Inferior parietal cortex (tissue), 1 donor: Measurements from ENCODE around the gene RYR1.
"Not testable (repeated sequence)": the region's sequence is repeated elsewhere in the genome, so short reads cannot be mapped to it uniquely, and the experiment has no call there.

Experiments used
- DNase-seq: peaks from one replicate; pipeline ENCODE4 v3.0.0-alpha.2; 2016; ENCODE audit errors: extremely low spot score

RYR1 gene

DNA sequence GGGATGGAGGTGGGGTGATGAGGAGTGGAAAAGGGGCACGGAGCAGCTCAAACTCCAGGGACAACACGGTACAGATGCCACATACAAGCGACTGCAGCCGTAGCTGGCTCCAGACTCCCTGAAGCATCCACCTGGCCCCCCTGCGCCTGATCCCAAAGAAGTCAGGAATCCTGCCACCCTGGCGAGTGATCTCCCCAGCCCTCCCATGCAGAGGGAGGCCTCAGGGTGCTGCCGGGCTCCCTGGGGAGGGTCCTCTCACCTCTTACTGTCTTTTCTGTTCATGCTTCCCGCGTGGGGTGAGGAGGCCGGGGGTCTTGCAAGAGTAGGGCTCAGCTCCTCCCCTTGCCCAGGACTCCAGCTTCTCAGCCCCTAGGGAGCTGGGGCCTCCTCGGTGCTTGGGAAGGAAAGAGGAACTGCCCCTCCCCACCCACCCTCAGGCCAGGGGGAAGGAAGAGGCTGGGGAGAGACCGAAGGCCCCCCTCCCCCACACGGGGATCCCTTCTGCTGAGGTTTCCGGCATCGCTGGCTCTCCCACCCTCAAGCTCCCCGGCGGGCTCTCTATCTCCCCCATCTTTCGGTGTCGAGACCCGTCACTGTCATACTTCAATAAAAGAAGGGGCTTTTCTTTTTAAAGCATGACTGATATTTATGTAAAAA lies 7.6 kb upstream of the RYR1 start, which contains the start of gene RASGRP4:
Gene RASGRP4, minus strand, starts transcription at position 410 of the 657 bp plus-strand sequence. Its CDS starts 128 bp downstream, at position 282.
- no peak for DNase-seq

- DNase-seq, result not testable (repeated sequence)
Measured at GRCh38 chr19:38427035-38427677, 6.3 kb upstream of the RYR1 start.

DNA sequence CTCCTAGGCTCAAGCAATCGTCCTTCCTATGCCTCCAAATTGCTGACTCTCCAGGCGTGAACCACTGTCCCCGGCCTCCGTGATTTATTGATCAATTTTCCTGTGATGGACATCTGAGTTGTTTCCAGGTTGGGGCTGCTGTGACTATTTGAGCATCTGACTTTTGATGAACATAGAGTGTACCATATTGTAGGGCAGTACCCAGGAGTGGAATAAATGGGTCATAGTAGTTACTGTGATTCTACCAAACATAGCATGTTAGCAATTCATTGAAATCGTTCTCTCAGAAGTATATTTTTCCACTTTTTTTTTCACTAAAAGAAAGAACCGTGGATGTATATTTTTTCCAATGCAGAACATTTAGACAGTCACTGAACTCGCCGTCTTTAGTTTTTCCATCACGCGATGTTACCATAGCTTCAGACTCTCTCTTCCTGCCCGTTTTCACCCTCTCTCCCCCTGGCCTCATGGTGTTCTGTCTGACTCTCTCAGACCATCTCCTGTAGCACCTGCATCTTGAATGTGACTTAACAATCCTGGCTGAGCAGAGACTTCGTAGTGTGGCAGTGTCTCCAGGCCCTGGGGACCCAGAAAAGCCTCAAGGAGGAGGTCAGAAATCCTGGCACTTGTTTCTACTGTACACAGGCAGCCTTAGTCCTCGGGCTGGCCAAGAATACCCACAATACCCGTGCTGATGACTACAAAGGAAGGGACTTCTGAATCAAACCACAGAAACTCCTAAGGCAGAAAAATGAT lies 4.3 kb upstream of the RYR1 start:
- DNase-seq, result no peak

DNA sequence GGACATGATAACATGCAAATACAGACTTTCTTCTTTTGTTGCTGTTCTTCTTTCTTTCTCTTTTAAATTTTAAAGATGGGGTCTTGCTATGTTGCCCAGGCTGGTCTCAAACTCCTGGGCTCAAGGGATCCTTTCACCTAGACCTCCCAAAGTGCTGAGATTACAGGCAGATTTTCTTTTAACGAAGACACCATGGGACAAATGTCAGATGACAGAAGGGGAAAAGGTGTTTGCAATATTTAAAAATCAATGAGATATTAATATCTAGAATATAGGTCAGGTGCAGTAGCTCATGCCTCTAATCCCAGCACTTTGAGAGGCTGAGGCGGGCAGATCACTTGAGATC lies 3.7 kb upstream of the RYR1 start:
- DNase-seq, result no peak

DNA sequence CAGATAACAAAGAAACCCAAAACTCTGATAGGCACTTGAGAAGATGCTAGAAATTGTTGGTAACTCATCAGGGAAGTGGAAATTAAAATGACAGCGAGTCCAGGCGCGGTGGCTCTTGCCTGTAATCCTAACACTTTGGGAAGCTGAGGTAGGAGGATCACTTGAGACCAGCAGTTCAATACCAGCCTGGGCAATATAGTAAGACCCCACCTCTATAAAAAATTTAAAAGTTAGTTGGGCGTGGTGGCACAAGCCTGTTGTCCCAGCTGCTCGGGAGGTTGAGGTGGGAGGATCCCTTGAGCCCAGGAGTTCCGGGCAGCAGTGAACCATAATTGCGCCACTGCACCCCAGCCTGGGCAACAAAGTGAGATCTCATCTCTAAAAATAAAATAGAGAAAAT lies 2.6 kb upstream of the RYR1 start:
- no peak for DNase-seq

GRCh38 chr19:38434549-38435051 lies 1.1 kb downstream of the RYR1 start:
- no peak for DNase-seq

DNA sequence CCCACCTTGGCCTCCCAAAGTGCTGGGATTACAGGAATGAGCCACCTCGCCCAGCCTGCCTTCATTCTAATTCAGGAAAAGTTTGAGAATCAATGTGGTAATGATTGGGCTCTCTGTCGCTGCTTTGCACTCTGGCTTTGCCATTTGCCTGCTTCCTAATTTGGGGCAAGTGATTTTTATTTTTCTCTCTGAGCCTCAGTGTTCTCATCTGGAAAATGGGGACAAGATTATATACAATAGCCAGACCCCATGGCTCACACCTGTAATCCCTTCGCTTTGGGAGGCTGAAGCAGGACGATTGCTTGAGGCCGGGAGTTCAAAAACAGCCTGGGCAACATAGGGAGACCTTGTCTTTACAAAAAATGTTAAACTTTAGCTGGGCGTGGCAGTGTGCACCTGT lies 3.8 kb downstream of the RYR1 start:
- DNase-seq, result no peak

DNA sequence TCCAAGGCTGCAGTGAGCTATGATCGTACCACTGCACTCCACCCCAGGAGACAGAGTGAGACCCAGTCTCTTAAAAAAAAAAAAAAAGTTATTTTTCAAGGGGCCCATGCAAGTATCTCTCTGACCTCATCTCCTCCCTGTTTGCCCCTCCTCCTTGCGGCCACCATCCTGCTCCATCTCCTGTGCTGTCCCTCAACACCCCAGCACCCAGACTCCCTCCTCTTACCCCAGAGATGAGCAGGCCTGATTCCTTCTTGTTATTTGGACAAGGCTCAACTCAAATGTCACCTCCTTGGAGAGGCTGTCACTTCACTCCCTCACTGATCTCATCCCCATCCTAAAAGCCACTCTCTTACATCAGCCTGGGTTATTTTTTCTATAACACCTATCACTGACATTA lies 4.4 kb downstream of the RYR1 start:
- DNase-seq, result no peak

GRCh38 chr19:38440592-38440991 lies 7.1 kb downstream of the RYR1 start:
- DNase-seq, result no peak

DNA sequence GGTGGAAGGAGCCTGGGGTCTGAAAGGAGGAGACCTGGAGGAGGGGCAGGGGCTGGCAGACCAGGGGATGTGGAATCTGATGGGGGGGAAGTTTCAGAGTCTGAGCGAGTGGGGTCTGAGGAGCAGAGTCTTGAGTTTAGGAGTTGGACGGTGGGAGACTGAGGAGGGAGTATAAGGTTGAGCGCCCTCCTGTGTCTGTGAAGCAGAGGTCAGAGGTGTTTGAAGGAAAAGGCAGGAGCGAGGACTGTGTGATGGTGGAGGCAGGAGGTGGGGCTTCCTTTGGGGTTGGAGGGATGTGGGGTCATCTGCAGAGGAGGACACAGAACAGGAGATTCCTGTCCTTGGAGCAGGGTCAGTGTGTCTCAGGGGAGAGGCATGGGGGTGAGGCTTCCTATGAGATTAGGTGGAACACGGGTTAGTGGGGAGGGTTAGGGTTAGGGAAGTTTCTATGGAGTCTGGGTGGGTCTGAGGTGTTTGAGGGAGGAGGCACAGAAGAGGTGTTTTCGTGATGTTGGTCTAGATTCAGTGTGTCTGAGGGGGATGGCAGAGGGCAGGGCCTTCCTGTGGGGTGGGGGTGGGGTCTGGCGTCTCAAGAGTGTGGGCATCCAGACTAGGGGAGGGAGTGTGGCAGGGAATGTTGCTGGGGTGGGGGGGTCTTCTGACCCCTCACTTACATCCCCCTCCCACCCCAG lies 8.3 kb downstream of the RYR1 start:
- no peak for DNase-seq

DNA sequence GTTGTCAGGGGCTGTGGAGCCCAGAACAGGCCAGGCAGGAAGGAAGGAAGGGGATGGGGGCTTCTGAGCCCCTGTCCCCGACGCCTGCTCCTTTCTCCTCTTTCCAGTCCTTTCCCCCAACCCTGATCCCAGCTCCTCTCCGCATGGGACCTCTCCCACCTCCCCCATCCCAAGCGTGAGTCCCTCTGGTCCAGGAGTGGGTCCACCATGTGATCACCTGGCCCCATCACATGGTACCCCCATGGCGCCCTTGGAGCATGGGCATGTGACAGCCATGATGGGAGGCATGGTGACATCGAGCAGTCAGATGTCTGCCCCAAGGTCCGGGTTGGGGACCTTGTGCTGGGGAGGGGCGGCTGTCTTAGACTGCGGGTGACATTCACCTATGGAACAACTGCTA lies 9.2 kb downstream of the RYR1 start:
- no peak for DNase-seq

DNA sequence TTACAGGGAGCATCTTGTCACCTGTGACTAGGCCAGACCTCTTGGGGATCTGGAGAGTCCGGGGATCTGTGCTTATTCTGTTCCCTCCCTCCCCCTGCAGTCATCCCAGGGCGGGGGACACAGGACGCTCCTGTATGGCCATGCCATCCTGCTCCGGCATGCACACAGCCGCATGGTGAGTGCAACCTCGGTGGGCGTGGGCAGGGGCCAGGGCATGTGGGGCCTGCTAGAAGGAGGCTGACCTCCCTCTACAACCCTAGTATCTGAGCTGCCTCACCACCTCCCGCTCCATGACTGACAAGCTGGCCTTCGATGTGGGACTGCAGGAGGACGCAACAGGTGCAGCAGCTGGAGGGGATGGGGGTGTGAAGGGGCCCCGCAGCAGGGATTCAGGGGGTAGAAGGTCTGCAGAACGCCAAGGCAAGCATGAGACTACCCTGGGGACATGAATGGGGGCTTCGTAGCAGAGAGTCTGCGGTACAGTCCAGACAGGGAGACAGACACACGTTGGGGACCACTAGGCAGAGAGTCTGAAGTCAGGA lies 10.0 kb downstream of the RYR1 start:
- DNase-seq, result no peak

GRCh38 chr19:38444026-38444425 lies 10.5 kb downstream of the RYR1 start:
- DNase-seq, result no peak

DNA sequence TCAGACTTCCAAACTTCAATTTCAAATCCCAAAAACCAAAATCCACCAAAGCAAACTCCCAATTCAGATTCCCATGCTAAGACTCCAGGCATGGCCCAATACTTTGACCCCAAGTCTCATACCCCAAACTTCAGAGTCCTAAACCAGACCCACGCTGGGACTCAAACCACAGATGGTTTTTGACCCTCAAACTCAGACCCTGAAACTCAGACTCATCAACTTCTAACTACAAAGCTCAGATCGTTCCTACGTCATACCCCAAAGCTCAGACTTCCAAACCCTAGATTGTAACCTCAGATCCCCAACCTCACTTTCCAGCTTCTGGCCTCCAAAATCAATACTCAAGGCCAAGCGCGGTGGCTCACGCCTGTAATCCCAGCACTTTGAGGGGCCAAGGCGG lies 11.9 kb downstream of the RYR1 start:
- DNase-seq, result no peak

DNA sequence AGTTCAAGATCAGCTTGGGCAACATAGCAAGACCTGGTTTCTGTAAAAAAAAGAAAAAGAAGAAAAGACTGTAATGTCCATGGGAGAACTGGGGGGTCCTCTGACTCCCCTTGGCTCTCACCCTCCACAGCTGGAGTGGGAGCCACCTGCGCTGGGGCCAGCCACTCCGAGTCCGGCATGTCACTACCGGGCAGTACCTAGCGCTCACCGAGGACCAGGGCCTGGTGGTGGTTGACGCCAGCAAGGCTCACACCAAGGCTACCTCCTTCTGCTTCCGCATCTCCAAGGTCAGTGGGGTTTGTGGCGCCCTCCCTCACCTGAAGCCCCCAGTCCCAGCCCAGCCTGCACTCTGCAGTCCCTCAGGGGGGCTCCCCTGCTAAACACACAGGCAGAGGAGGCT lies 14.7 kb downstream of the RYR1 start:
- no peak for DNase-seq

DNA sequence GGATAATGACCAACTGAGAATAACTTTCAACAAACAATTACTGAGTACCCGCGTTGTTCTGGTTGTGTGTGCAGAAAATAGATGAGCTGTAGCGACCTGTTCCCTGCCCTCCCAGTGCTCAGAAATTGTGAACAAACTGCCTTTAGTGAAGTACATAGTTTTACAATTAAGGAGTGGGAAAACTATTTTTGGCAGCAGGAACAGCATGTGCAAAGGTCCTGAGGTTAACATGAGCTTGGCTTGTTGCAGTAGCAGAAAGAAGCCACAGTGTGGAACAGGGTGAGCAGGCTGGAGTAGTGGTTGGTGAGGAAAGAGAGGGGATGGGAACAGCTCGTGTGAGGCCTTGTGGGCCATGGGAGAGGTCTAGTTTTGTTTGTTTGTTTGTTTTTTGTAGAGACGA lies 16.0 kb downstream of the RYR1 start:
- no peak for DNase-seq

- DNase-seq, result no peak
Measured at GRCh38 chr19:38451036-38451435, 17.5 kb downstream of the RYR1 start.

DNA sequence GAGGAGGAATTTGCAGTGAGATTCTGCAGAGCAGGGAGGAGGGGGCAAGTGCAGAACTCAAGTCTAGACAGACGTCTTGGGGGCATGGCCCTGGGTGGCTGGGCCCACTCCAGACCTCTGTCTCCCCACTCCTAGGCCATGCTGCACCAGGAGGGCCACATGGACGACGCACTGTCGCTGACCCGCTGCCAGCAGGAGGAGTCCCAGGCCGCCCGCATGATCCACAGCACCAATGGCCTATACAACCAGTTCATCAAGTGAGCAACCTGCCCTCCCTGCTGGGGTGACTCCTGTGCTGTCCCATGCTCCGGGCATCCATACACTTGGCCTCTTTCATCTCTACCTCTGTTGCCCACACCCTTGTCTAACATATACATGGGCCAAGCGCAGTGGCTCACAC lies 18.1 kb downstream of the RYR1 start:
- DNase-seq, result no peak

GRCh38 chr19:38452430-38453366 lies 19.2 kb downstream of the RYR1 start:
- DNase-seq, result peak; percentile 9

DNA sequence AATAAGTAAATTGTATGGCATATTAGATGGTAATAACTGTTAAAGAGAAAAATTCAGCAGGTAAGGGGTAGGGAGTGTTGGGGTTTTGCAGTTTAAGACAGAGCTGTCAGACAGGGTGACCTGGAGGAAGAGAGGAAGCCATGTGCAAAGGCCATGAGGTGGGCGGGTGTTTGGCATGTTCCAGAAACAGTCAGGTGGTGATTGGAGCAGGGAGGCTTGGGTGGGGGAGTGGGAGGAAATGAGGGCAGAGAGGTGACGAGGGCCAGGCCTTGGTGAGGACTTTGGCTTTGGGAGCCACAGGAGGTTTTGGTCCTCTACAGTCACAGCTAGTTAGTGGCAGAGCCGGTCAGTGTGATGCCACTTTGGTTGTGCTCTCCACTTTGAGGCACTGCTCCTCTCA lies 20.1 kb downstream of the RYR1 start:
- DNase-seq, result no peak

DNA sequence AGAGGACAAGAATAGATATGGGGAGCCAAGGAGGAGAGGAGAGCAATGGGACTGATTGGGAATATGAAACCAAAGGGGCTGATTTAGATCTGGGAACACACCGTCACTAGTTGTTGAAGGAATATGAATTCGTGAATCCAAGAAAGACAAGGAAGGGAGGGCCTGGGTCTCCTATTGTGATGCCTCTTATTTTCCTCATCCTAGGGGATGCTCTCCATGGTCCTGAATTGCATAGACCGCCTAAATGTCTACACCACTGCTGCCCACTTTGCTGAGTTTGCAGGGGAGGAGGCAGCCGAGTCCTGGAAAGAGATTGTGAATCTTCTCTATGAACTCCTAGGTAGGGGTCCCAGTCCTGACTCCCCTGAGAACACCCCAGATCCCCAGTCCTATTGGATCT lies 21.5 kb downstream of the RYR1 start:
- DNase-seq, result no peak
